Gastrocnemius medialis (tissue), 4 donors: ENCODE measurements around the gene MEF2C. TPM values are rescaled to one million over a fixed set of nuclear protein-coding genes. Genes with fewer than 3 reads are reported as not detected.
A peak's percentile ranks its signal among the peaks of the same experiment; 100 is the strongest.

Experiments used
- ATAC-seq, 2 donors: fragments of 150-250 bp; one replicate each; pipeline ENCODE4 v1.9.1; 2016
- DNase-seq, 2 donors: peaks; one replicate each; pipeline ENCODE4 v3.0.0-alpha.2; 2019
- H3K27ac ChIP-seq, 4 donors: fragments of 200-600 bp; sonication (generic); 1 replicate in 1 of 4; 2 replicates in 3 of 4; pipeline ENCODE4 v1.5.1; 2016 to 2018; ENCODE audit warnings: mild to moderate bottlenecking in 2 of 4, moderate library complexity in 1 of 4
- H3K27me3 ChIP-seq, 3 donors: fragments of 200-600 bp; sonication (generic) in 2 of 3; 1 replicate in 1 of 3; 2 replicates in 2 of 3; pipeline versions ENCODE4 v1.5.1 to v1.6.0; 2016 to 2019; ENCODE audit warnings: mild to moderate bottlenecking in 1 of 3, moderate library complexity in 1 of 3
- H3K36me3 ChIP-seq, 2 donors: fragments of 200-600 bp; sonication (generic) in 1 of 2; one replicate each; pipeline ENCODE4 v1.5.1; 2017 to 2018
- H3K4me1 ChIP-seq, 2 donors: fragments of 200-600 bp; sonication (generic) in 1 of 2; one replicate each; pipeline ENCODE4 v1.5.1; 2016 to 2017; ENCODE audit warnings: mild to moderate bottlenecking in 2 of 2
- H3K4me3 ChIP-seq, 4 donors: fragments of 200-600 bp; sonication (generic) in 3 of 4; 1 replicate in 1 of 4; 2 replicates in 3 of 4; pipeline ENCODE4 v1.5.1; 2016 to 2019; ENCODE audit warnings: mild to moderate bottlenecking in 2 of 4
- H3K9me3 ChIP-seq, 3 donors: fragments of 200-600 bp; sonication (generic) in 2 of 3; 1 replicate in 1 of 3; 2 replicates in 2 of 3; pipeline ENCODE4 v1.5.1; 2016 to 2019
- CTCF ChIP-seq, 5 experiments: fragments of 450-650 bp in 3 of 5; fragments of 200-600 bp in 2 of 5; sonication (generic) in 2 of 5; IDR thresholded peaks in 4 of 5; conservative IDR thresholded peaks in 1 of 5; 1 replicate in 4 of 5; 2 replicates in 1 of 5; pipeline ENCODE4 v1.5.1; 2016 to 2019; ENCODE audit warnings: antibody characterized with exemption in 5 of 5, mild to moderate bottlenecking in 3 of 5, moderate library complexity in 3 of 5
- POLR2A ChIP-seq, 2 donors: fragments of 450-650 bp; IDR thresholded peaks; one replicate each; pipeline ENCODE4 v1.6.1; 2017; ENCODE audit warnings: antibody characterized with exemption in 2 of 2, mild to moderate bottlenecking in 2 of 2, moderate library complexity in 2 of 2
- in situ Hi-C, 4 donors: fragments of 200-750 bp; cut with MboI; loops; one replicate each; pipeline versions ENCODE4 v1.15.0 to v1.8.0; 2017; ENCODE audit warnings: low sequenced_read_pairs in 4 of 4
- intact Hi-C: fragments of 100-400 bp; cut with DNase I; formaldehyde crosslinking; loops from one replicate; pipeline ENCODE4 v1.15.1; 2023; ENCODE audit warnings: low total_unique reads
- total RNA-seq, 4 donors: library from RNA; depleted of rRNA; stranded (reverse); fragments of >200 nt; gene quantifications; one replicate each; pipeline versions ENCODE4 v1.1.0 to v1.2.3, GENCODE V29; 2016

Gene MEF2C
- total RNA-seq, 4 donors from 2014 or later = 63.8 to 192 (median 128) TPM

GRCh38 chr5:88877826-88878225 lies 5.2 kb downstream of the MEF2C start:
- in situ Hi-C loops = loop anchor here in 2 of 4 donors (5.0 to 25.0 kb wide), 2 partner anchors 51 to 141 kb away; no protein-coding TSS in a partner anchor
- Histone ChIP-seq H3K4me3 (peak overlapping the region in 2 of 4 donors; percentile 16), H3K27ac (peak overlapping the region; percentile 86 to 96 (median 94)), H3K9me3 (no peaks in the 10 kb centered on the region), H3K36me3 (no peaks in the 10 kb centered on the region), H3K4me1 (peaks cover 37 to 53% of the 10 kb centered on the region in 2 donors), H3K27me3 (no peaks in the 10 kb centered on the region)
- DNase-seq (no peak), ATAC-seq (no peak)
- TF ChIP-seq POLR2A (IDR thresholded peaks at IDR 0.05) (no peak), CTCF (IDR thresholded peaks at IDR 0.05 in 4 of 5, conservative IDR thresholded peaks at IDR 0.05 in 1 of 5) (no peak)
- intact Hi-C loops = no loop called here

- no peak for TF ChIP-seq CTCF (IDR thresholded peaks at IDR 0.05 in 4 of 5, conservative IDR thresholded peaks at IDR 0.05 in 1 of 5)
- no peak for TF ChIP-seq POLR2A (IDR thresholded peaks at IDR 0.05)
- Histone ChIP-seq H3K36me3 (no peaks in the 10 kb centered on the region), H3K27ac (peak overlapping the region; percentile 86 to 96 (median 94)), H3K27me3 (no peaks in the 10 kb centered on the region), H3K4me1 (peaks cover 37 to 57% of the 10 kb centered on the region in 2 donors), H3K9me3 (no peaks in the 10 kb centered on the region), H3K4me3 (no peak overlapping the region)
- DNase-seq (no peak), ATAC-seq (no peak)
- intact Hi-C loops = no loop called here
- in situ Hi-C loops = loop anchor here in 2 of 4 donors (5.0 to 25.0 kb wide), 2 partner anchors 49 to 139 kb away; no protein-coding TSS in a partner anchor
Measured at GRCh38 chr5:88876714-88877113, 6.3 kb downstream of the MEF2C start.

- peaks cover 42 to 57% of the 10 kb centered on the region in 2 donors for H3K4me1 ChIP-seq
- H3K27me3 ChIP-seq = no peaks in the 10 kb centered on the region
- H3K36me3 ChIP-seq = no peaks in the 10 kb centered on the region
- DNase-seq (no peak), ATAC-seq (peak in 1 of 2 donors; percentile 62)
- TF ChIP-seq CTCF (IDR thresholded peaks at IDR 0.05 in 4 of 5, conservative IDR thresholded peaks at IDR 0.05 in 1 of 5) (no peak), POLR2A (IDR thresholded peaks at IDR 0.05) (no peak)
- peak overlapping the region in 2 of 4 donors; percentile 14 to 15 for H3K4me3 ChIP-seq
- H3K9me3 ChIP-seq = no peaks in the 10 kb centered on the region
- in situ Hi-C loops (loop anchor here in 2 of 4 donors (5.0 to 25.0 kb wide), 2 partner anchors 48 to 138 kb away; no protein-coding TSS in a partner anchor), intact Hi-C loops (no loop called here)
- H3K27ac ChIP-seq = peak overlapping the region; percentile 86 to 96 (median 94)
Measured at GRCh38 chr5:88875341-88876234, 7.4 kb downstream of the MEF2C start.

- ATAC-seq = no peak
- Histone ChIP-seq H3K27ac (peak overlapping the region; percentile 86 to 96 (median 94)), H3K4me3 (peak overlapping the region in 2 of 4 donors; percentile 2 to 12)
Measured at GRCh38 chr5:88873447-88873846, 9.5 kb downstream of the MEF2C start.

More at GRCh38 chr5:88873447-88873846, 9.5 kb downstream of the MEF2C start:
- TF ChIP-seq POLR2A (IDR thresholded peaks at IDR 0.05) = no peak
- TF ChIP-seq CTCF (IDR thresholded peaks at IDR 0.05 in 4 of 5, conservative IDR thresholded peaks at IDR 0.05 in 1 of 5) = no peak
- Histone ChIP-seq H3K4me1 (peaks cover 34 to 48% of the 10 kb centered on the region in 2 donors), H3K36me3 (no peaks in the 10 kb centered on the region), H3K27me3 (no peaks in the 10 kb centered on the region), H3K9me3 (no peaks in the 10 kb centered on the region)
- no peak for DNase-seq
- in situ Hi-C loops (no loop called here), intact Hi-C loops (no loop called here)
